ENCODE measurements around the gene ZFAND3. TPM values are rescaled to one million over a fixed set of nuclear protein-coding genes. Genes with fewer than 3 reads are reported as not detected.

The ZFAND3 gene
- total RNA-seq, 1 donor from 2014 or later: 31.2 TPM

GRCh38 chr6:37919417-37920157, 100.1 kb downstream of the ZFAND3 start:
- no peak overlapping the region for H3K27ac ChIP-seq
- no peak for TF ChIP-seq POLR2A (IDR thresholded peaks at IDR 0.05)
- TF ChIP-seq, protein P1, sequence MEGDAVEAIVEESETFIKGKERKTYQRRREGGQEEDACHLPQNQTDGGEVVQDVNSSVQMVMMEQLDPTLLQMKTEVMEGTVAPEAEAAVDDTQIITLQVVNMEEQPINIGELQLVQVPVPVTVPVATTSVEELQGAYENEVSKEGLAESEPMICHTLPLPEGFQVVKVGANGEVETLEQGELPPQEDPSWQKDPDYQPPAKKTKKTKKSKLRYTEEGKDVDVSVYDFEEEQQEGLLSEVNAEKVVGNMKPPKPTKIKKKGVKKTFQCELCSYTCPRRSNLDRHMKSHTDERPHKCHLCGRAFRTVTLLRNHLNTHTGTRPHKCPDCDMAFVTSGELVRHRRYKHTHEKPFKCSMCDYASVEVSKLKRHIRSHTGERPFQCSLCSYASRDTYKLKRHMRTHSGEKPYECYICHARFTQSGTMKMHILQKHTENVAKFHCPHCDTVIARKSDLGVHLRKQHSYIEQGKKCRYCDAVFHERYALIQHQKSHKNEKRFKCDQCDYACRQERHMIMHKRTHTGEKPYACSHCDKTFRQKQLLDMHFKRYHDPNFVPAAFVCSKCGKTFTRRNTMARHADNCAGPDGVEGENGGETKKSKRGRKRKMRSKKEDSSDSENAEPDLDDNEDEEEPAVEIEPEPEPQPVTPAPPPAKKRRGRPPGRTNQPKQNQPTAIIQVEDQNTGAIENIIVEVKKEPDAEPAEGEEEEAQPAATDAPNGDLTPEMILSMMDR (IDR thresholded peaks at IDR 0.05): no peak
- TF ChIP-seq POLR2AphosphoS5 (IDR thresholded peaks at IDR 0.05; ENCODE audit: insufficient read depth in 1 of 2, low read depth in 1 of 2): no peak
- H3K4me1 ChIP-seq: peaks cover 20% of the 10 kb centered on the region
- H3K9me3 ChIP-seq: no peaks in the 10 kb centered on the region
- DNase-seq (ENCODE audit: extremely low spot score in 2 of 2): no peak
- intact Hi-C loops (cut with DNase I): no loop called here
- H3K27me3 ChIP-seq: no peaks in the 10 kb centered on the region
- H3K4me3 ChIP-seq: no peak overlapping the region
- H3K36me3 ChIP-seq: no peaks in the 10 kb centered on the region

GRCh38 chr6:37920667-37921066, 101.1 kb downstream of the ZFAND3 start:
- intact Hi-C loops (cut with DNase I): no loop called here
- DNase-seq (ENCODE audit: extremely low spot score in 2 of 2): no peak
- Histone ChIP-seq H3K27me3 (no peaks in the 10 kb centered on the region), H3K27ac (no peak overlapping the region), H3K36me3 (no peaks in the 10 kb centered on the region), H3K4me3 (no peak overlapping the region), H3K9me3 (no peaks in the 10 kb centered on the region), H3K4me1 (peaks cover 9% of the 10 kb centered on the region)
- no peak for TF ChIP-seq POLR2A (IDR thresholded peaks at IDR 0.05)
- TF ChIP-seq, protein P1 (IDR thresholded peaks at IDR 0.05): no peak

DNA sequence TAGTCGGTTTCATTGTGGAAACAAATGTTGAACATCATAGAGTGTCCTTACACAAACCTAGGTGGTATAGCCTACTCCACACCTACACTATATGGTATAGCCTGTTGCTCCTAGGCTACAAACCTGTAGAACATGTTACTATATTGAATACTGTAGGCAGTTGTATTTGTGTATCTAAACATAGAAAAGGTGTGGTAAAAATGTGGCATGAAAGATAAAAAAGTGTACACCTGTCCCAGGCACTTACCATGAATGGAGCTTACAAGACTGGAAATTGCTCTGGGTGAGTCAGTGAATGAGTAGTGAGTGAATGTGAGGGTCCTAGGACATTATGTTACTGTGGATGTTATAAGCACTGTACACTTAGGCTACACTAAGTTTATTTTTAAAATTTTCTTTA, 103.0 kb downstream of the ZFAND3 start:
- Histone ChIP-seq H3K4me1 (peaks cover 8% of the 10 kb centered on the region), H3K27ac (no peak overlapping the region), H3K36me3 (no peaks in the 10 kb centered on the region), H3K27me3 (no peaks in the 10 kb centered on the region), H3K4me3 (no peak overlapping the region), H3K9me3 (no peaks in the 10 kb centered on the region)
- DNase-seq (ENCODE audit: extremely low spot score in 2 of 2): no peak
- intact Hi-C loops (cut with DNase I): no loop called here
- TF ChIP-seq POLR2A (IDR thresholded peaks at IDR 0.05): no peak
- TF ChIP-seq, protein P1 (IDR thresholded peaks at IDR 0.05): no peak
- no peak for TF ChIP-seq POLR2AphosphoS5 (IDR thresholded peaks at IDR 0.05; ENCODE audit: insufficient read depth in 1 of 2, low read depth in 1 of 2)

GRCh38 chr6:37923514-37923913, 104.0 kb downstream of the ZFAND3 start:
- Histone ChIP-seq H3K27ac (no peak overlapping the region), H3K36me3 (no peaks in the 10 kb centered on the region), H3K9me3 (no peaks in the 10 kb centered on the region), H3K4me3 (no peak overlapping the region), H3K27me3 (no peaks in the 10 kb centered on the region), H3K4me1 (peaks cover 8% of the 10 kb centered on the region)
- TF ChIP-seq POLR2AphosphoS5 (IDR thresholded peaks at IDR 0.05; ENCODE audit: insufficient read depth in 1 of 2, low read depth in 1 of 2) (no peak), POLR2A (IDR thresholded peaks at IDR 0.05) (no peak)
- TF ChIP-seq, protein P1 (IDR thresholded peaks at IDR 0.05): no peak
- no peak for DNase-seq (ENCODE audit: extremely low spot score in 2 of 2)
- intact Hi-C loops (cut with DNase I): no loop called here

DNA sequence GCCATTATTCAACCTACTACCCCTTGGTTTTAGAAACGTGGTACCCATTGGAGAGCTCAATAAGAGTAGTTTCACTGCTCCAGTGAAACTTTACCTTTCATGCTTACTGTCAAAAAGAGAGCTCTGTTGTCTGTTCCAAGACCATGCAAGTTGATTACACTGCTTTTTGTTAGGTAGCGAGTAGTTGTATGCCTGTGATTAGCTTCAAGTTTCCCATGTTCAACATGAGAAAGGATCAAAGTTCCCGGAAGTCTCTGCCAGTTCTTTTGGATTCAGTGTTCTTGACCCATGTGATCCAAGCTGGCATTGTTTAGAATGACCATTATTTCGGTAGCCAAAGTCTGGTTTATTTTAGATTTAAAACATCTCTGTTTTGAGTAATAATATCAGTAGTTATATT, 107.1 kb downstream of the ZFAND3 start:
- H3K4me1 ChIP-seq: no peaks in the 10 kb centered on the region
- intact Hi-C loops (cut with DNase I): no loop called here
- no peaks in the 10 kb centered on the region for H3K27me3 ChIP-seq
- H3K9me3 ChIP-seq: no peaks in the 10 kb centered on the region
- TF ChIP-seq, protein P1 (IDR thresholded peaks at IDR 0.05): no peak
- no peak for TF ChIP-seq POLR2AphosphoS5 (IDR thresholded peaks at IDR 0.05; ENCODE audit: insufficient read depth in 1 of 2, low read depth in 1 of 2)
- no peak for TF ChIP-seq POLR2A (IDR thresholded peaks at IDR 0.05)
- DNase-seq (ENCODE audit: extremely low spot score in 2 of 2): no peak
- H3K36me3 ChIP-seq: no peaks in the 10 kb centered on the region
- H3K27ac ChIP-seq: no peak overlapping the region
- H3K4me3 ChIP-seq: no peak overlapping the region
